BJ (cell line): Measurements from ENCODE around the gene DNAJC17. TPM values are rescaled to one million over a fixed set of nuclear protein-coding genes. Genes with fewer than 3 reads are reported as not detected.

Experiments
- CTCF ChIA-PET: fragments of 350-600 bp; formaldehyde crosslinking; extraction: SDS; loops from one replicate; lab custom pipeline; 2021; ENCODE audit warnings: antibody characterized with exemption, inconsistent platforms; lab: Yijun Ruan, JAX
- POLR2A ChIA-PET: fragments of 300-600 bp; sonication (Branson Sonifier 250); formaldehyde crosslinking; extraction: SDS; loops from one replicate; lab custom pipeline; 2021; ENCODE audit warnings: antibody characterized with exemption; lab: Charles Lee
- DNase-seq: peaks from one replicate; pipeline ENCODE4 v3.0.0-alpha.2; 2011; ENCODE audit warnings: low read depth
- H3K27me3 ChIP-seq: 2 replicates; pipeline ENCODE4 v1.6.0; 2011; ENCODE audit warnings: low read length; ENCODE audit not compliant: control insufficient read depth, insufficient read depth
- H3K36me3 ChIP-seq: 2 replicates; pipeline ENCODE4 v1.5.1; 2011; ENCODE audit warnings: low read length; ENCODE audit not compliant: control insufficient read depth, insufficient read depth
- H3K4me3 ChIP-seq: 2 replicates; pipeline ENCODE4 v1.5.1; 2011; ENCODE audit warnings: low read depth, mild to moderate bottlenecking, control low read depth, low read length
- CTCF ChIP-seq: IDR thresholded peaks from 2 replicates; pipeline ENCODE4 v1.5.1; 2011; ENCODE audit warnings: low read depth, mild to moderate bottlenecking, control low read depth, inconsistent platforms, low read length, moderate library complexity; ENCODE audit not compliant: insufficient read depth
- polyA plus RNA-seq: library from polyadenylated mRNA; depleted of rRNA; stranded (reverse); fragments of >200 nt; gene quantifications from 2 replicates; pipeline ENCODE4 v1.2.3, GENCODE V29; 2011

The DNAJC17 gene
- polyA plus RNA-seq, 1 experiment, result 37.1 TPM

- no peaks in the 10 kb centered on the region for H3K36me3 ChIP-seq
- no peak for TF ChIP-seq CTCF
- POLR2A ChIA-PET, result no interaction called here
- DNase-seq, result no peak
- H3K27me3 ChIP-seq, result no peaks in the 10 kb centered on the region
- CTCF ChIA-PET, result interaction anchor here (1.8 kb wide), 1 partner anchor 70 kb away, joined by 6 read pairs; no protein-coding TSS in a partner anchor
- no peak overlapping the region for H3K4me3 ChIP-seq
These were observed 19.3 kb downstream of the DNAJC17 start for GRCh38 chr15:40787991-40788390.

GRCh38 chr15:40787344-40787841 is 19.9 kb downstream of the DNAJC17 start:
- Histone ChIP-seq H3K36me3 (no peaks in the 10 kb centered on the region), H3K27me3 (no peaks in the 10 kb centered on the region), H3K4me3 (no peak overlapping the region)
- no peak for DNase-seq
- ChIA-PET CTCF (interaction anchor here (1.8 kb wide), 1 partner anchor 70 kb away, joined by 6 read pairs; no protein-coding TSS in a partner anchor), POLR2A (no interaction called here)
- TF ChIP-seq CTCF, result no peak

GRCh38 chr15:40785814-40786213 is 21.5 kb downstream of the DNAJC17 start:
- H3K4me3 ChIP-seq, result no peak overlapping the region
- POLR2A ChIA-PET, result no interaction called here
- H3K27me3 ChIP-seq, result no peaks in the 10 kb centered on the region
- DNase-seq, result no peak
- CTCF ChIA-PET, result interaction anchor here (1.1 to 1.3 kb wide), 3 partner anchors 9 to 107 kb away, joined by 3 read pairs; no protein-coding TSS in a partner anchor
- H3K36me3 ChIP-seq, result no peaks in the 10 kb centered on the region
- TF ChIP-seq CTCF, result no peak

GRCh38 chr15:40785164-40785563 is 22.1 kb downstream of the DNAJC17 start:
- no peak for TF ChIP-seq CTCF
- H3K36me3 ChIP-seq, result no peaks in the 10 kb centered on the region
- ChIA-PET CTCF (interaction anchor here (1.1 to 1.3 kb wide), 4 partner anchors 13 to 106 kb away, joined by 3 to 4 read pairs (median 4); partner anchors contain the start of gene GCHFR), POLR2A (no interaction called here)
- DNase-seq, result no peak
- H3K27me3 ChIP-seq, result no peaks in the 10 kb centered on the region
- no peak overlapping the region for H3K4me3 ChIP-seq

GRCh38 chr15:40782609-40783227 is 24.6 kb downstream of the DNAJC17 start:
- Histone ChIP-seq H3K4me3 (no peak overlapping the region), H3K36me3 (peaks cover 7% of the 10 kb centered on the region; the same call in 1 of the 2 replicates), H3K27me3 (no peaks in the 10 kb centered on the region)
- no peak for DNase-seq
- POLR2A ChIA-PET, result no interaction called here
- CTCF ChIA-PET, result interaction anchor here (1.2 to 1.7 kb wide), 8 partner anchors 11 to 193 kb away, joined by 3 to 8 read pairs (median 6); partner anchors contain the start of gene ZFYVE19
- peak; percentile 56 for TF ChIP-seq CTCF
